Brain pericyte (primary cell): ENCODE measurements around the gene CREB3L2.

Experiments
- DNase-seq: peaks from one replicate; pipeline ENCODE4 v3.0.0-alpha.2; 2012; ENCODE audit warnings: low read depth, low spot score

The CREB3L2 gene

GRCh38 chr7:137903382-137904169 lies 98.3 kb downstream of the CREB3L2 start:
- DNase-seq, result peak; percentile 24

GRCh38 chr7:137900137-137900536 lies 101.7 kb downstream of the CREB3L2 start:
- no peak for DNase-seq

GRCh38 chr7:137898839-137899721 lies 102.8 kb downstream of the CREB3L2 start:
- DNase-seq, result peak; percentile 47

- no peak for DNase-seq
Observed at GRCh38 chr7:137895301-137896221, 106.3 kb downstream of the CREB3L2 start.

- no peak for DNase-seq
Observed at GRCh38 chr7:137893143-137893742, 108.6 kb downstream of the CREB3L2 start.

GRCh38 chr7:137891016-137891655 lies 110.8 kb downstream of the CREB3L2 start:
- no peak for DNase-seq

GRCh38 chr7:137890449-137890921 lies 111.4 kb downstream of the CREB3L2 start:
- no peak for DNase-seq

- no peak for DNase-seq
Observed at GRCh38 chr7:137888241-137888640, 113.6 kb downstream of the CREB3L2 start.

- DNase-seq, result no peak
Observed at GRCh38 chr7:137886746-137887145, 115.1 kb downstream of the CREB3L2 start.

GRCh38 chr7:137886281-137886680 lies 115.6 kb downstream of the CREB3L2 start:
- no peak for DNase-seq

GRCh38 chr7:137885678-137886077 lies 116.2 kb downstream of the CREB3L2 start:
- DNase-seq, result no peak

GRCh38 chr7:137882806-137883205 lies 119.1 kb downstream of the CREB3L2 start:
- DNase-seq, result no peak

- no peak for DNase-seq
Observed at GRCh38 chr7:137882261-137882668, 119.6 kb downstream of the CREB3L2 start.

GRCh38 chr7:137881607-137882260 lies 120.2 kb downstream of the CREB3L2 start:
- no peak for DNase-seq

GRCh38 chr7:137880432-137880831 lies 121.5 kb downstream of the CREB3L2 start:
- DNase-seq, result no peak

- no peak for DNase-seq
Observed at GRCh38 chr7:137879357-137880158, 122.3 kb downstream of the CREB3L2 start.

- no peak for DNase-seq
Observed at GRCh38 chr7:137878333-137878961, 123.4 kb downstream of the CREB3L2 start.

- no peak for DNase-seq
Observed at GRCh38 chr7:137877027-137877675, 124.7 kb downstream of the CREB3L2 start.
